Breast epithelium (tissue), 3 donors: ENCODE measurements around the gene TMEM267.

Source experiments
- CTCF ChIP-seq, 3 donors: fragments of 450-650 bp; IDR thresholded peaks; one replicate each; pipeline ENCODE4 v1.5.1; 2016 to 2017; ENCODE audit warnings: antibody characterized with exemption in 3 of 3, mild to moderate bottlenecking in 3 of 3, moderate library complexity in 3 of 3
- POLR2A ChIP-seq: fragments of 450-650 bp; IDR thresholded peaks from one replicate; pipeline ENCODE4 v1.6.1; 2016; ENCODE audit warnings: antibody characterized with exemption, mild to moderate bottlenecking, moderate library complexity
- POLR2AphosphoS5 ChIP-seq, 3 donors: sonication (generic); formaldehyde crosslinking; IDR thresholded peaks; one replicate each; pipeline ENCODE4 v1.6.1; 2017; ENCODE audit warnings: antibody characterized with exemption in 3 of 3

DNA sequence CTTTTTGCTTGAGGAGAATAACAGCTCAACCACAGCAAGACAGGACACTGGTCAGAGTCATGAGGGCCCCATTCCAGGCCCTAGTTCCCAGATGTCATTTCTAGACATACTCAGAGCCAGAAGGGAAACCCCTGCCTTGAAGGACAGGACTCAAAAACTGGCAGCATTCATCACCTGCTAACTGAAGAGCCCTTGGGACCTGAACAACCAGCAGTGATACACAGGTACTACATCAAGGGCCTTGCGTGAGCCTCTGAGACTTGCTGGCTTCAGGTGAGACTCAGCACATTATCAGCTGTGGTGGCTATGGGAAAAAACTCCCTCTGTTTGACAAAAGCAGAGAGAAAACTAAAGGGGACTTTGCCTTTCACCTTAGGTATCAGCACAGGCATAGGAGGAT, 22.6 kb downstream of the TMEM267 start:
- TF ChIP-seq CTCF (IDR thresholded peaks at IDR 0.05) (no peak), POLR2A (no peak), POLR2AphosphoS5 (IDR thresholded peaks at IDR 0.05) (no peak)
